Measurements from ENCODE around the gene CD93. TPM values are rescaled to one million over a fixed set of nuclear protein-coding genes. Genes with fewer than 3 reads are reported as not detected.

The CD93 gene
- total RNA-seq, 1 experiment from 2014 or later: not detected

GRCh38 chr20:23061734-23062561, 24.2 kb downstream of the CD93 start:
- BruUV-seq (replicated peaks): no TSS peak
- intact Hi-C loops (cut with micrococcal nuclease; ENCODE audit: unreplicated experiment): loop anchor here (5.0 to 10.0 kb wide), 2 partner anchors 247 to 370 kb away; no protein-coding TSS in a partner anchor
- Mint-ChIP-seq H3K9me3 (ENCODE audit: unreplicated experiment) (no peaks in the 10 kb centered on the region), H3K27ac (ENCODE audit: unreplicated experiment) (peak overlapping the region; percentile 39), H3K27me3 (ENCODE audit: insufficient read depth, unreplicated experiment) (no peaks in the 10 kb centered on the region), H3K36me3 (ENCODE audit: insufficient read depth, unreplicated experiment) (no peaks in the 10 kb centered on the region), H3K4me1 (ENCODE audit: low read depth, unreplicated experiment) (peaks cover 40% of the 10 kb centered on the region), H3K4me3 (ENCODE audit: unreplicated experiment) (no peak overlapping the region)
- Histone ChIP-seq H3K4me3 (ENCODE audit: low read depth, low read length) (no peak overlapping the region), H3K4me1 (peaks cover 58% of the 10 kb centered on the region), H3K9me3 (no peaks in the 10 kb centered on the region), H3K36me3 (ENCODE audit: control insufficient read depth, insufficient read depth, low read length) (no peaks in the 10 kb centered on the region), H3K27me3 (replicated peaks; ENCODE audit: control insufficient read depth, insufficient read depth, low read length) (no peaks in the 10 kb centered on the region)
- ChIA-PET CTCF (interaction anchor here (0.6 kb wide), 1 partner anchor 76 kb away, joined by 4 read pairs; no protein-coding TSS in a partner anchor), POLR2A (no interaction called here)
- peak; percentile 49 to 53 for DNase-seq
- peak; percentile 35 to 39 for TF ChIP-seq CTCF (IDR thresholded peaks at IDR 0.05; ENCODE audit: insufficient read depth in 1 of 2, low read depth in 1 of 2, low read length in 1 of 2, severe bottlenecking in 1 of 2, unreplicated experiment in 1 of 2)

- no peak overlapping the region for H3K4me3 Mint-ChIP-seq (ENCODE audit: unreplicated experiment)
- Histone ChIP-seq H3K9me3 (no peaks in the 10 kb centered on the region), H3K4me3 (ENCODE audit: low read depth, low read length) (no peak overlapping the region), H3K4me1 (peaks cover 51% of the 10 kb centered on the region), H3K36me3 (ENCODE audit: control insufficient read depth, insufficient read depth, low read length) (no peaks in the 10 kb centered on the region), H3K27me3 (replicated peaks; ENCODE audit: control insufficient read depth, insufficient read depth, low read length) (no peaks in the 10 kb centered on the region)
- no TSS peak for BruUV-seq (replicated peaks)
- no peaks in the 10 kb centered on the region for H3K36me3 Mint-ChIP-seq (ENCODE audit: insufficient read depth, unreplicated experiment)
- ChIA-PET POLR2A (no interaction called here), CTCF (interaction anchor here (0.5 to 1.0 kb wide), 2 partner anchors 11 to 39 kb away, joined by 4 to 5 read pairs; no protein-coding TSS in a partner anchor)
- peak overlapping the region; percentile 18 for H3K27ac Mint-ChIP-seq (ENCODE audit: unreplicated experiment)
- intact Hi-C loops (cut with micrococcal nuclease; ENCODE audit: unreplicated experiment): loop anchor here (5.0 to 10.0 kb wide), 2 partner anchors 246 to 369 kb away; no protein-coding TSS in a partner anchor
- no peak for TF ChIP-seq CTCF (IDR thresholded peaks at IDR 0.05; ENCODE audit: insufficient read depth in 1 of 2, low read depth in 1 of 2, low read length in 1 of 2, severe bottlenecking in 1 of 2, unreplicated experiment in 1 of 2)
- no peaks in the 10 kb centered on the region for H3K9me3 Mint-ChIP-seq (ENCODE audit: unreplicated experiment)
- peaks cover 33% of the 10 kb centered on the region for H3K4me1 Mint-ChIP-seq (ENCODE audit: low read depth, unreplicated experiment)
- H3K27me3 Mint-ChIP-seq (ENCODE audit: insufficient read depth, unreplicated experiment): no peaks in the 10 kb centered on the region
- DNase-seq: no peak
Measured at GRCh38 chr20:23061262-23061661, 24.9 kb downstream of the CD93 start.

GRCh38 chr20:23060629-23061028, 25.5 kb downstream of the CD93 start:
- Mint-ChIP-seq H3K4me3 (ENCODE audit: unreplicated experiment) (no peak overlapping the region), H3K27ac (ENCODE audit: unreplicated experiment) (peak overlapping the region; percentile 18), H3K4me1 (ENCODE audit: low read depth, unreplicated experiment) (peaks cover 31% of the 10 kb centered on the region), H3K27me3 (ENCODE audit: insufficient read depth, unreplicated experiment) (no peaks in the 10 kb centered on the region), H3K9me3 (ENCODE audit: unreplicated experiment) (no peaks in the 10 kb centered on the region), H3K36me3 (ENCODE audit: insufficient read depth, unreplicated experiment) (no peaks in the 10 kb centered on the region)
- no peaks in the 10 kb centered on the region for H3K27me3 ChIP-seq (replicated peaks; ENCODE audit: control insufficient read depth, insufficient read depth, low read length)
- H3K9me3 ChIP-seq: no peaks in the 10 kb centered on the region
- ChIA-PET CTCF (interaction anchor here (0.7 to 1.0 kb wide), 2 partner anchors 10 to 105 kb away, joined by 3 to 4 read pairs; no protein-coding TSS in a partner anchor), POLR2A (no interaction called here)
- intact Hi-C loops (cut with micrococcal nuclease; ENCODE audit: unreplicated experiment): loop anchor here (5.0 to 10.0 kb wide), 2 partner anchors 246 to 368 kb away; no protein-coding TSS in a partner anchor
- H3K4me1 ChIP-seq: peaks cover 45% of the 10 kb centered on the region
- DNase-seq: no peak
- no peak overlapping the region for H3K4me3 ChIP-seq (ENCODE audit: low read depth, low read length)
- H3K36me3 ChIP-seq (ENCODE audit: control insufficient read depth, insufficient read depth, low read length): no peaks in the 10 kb centered on the region
- no peak for TF ChIP-seq CTCF (IDR thresholded peaks at IDR 0.05; ENCODE audit: insufficient read depth in 1 of 2, low read depth in 1 of 2, low read length in 1 of 2, severe bottlenecking in 1 of 2, unreplicated experiment in 1 of 2)
- no TSS peak for BruUV-seq (replicated peaks)

Data from Caco-2 (cell line).